HFFc6 (cell line): ENCODE data around the gene PSMD6. TPM values are rescaled to one million over a fixed set of nuclear protein-coding genes. Genes with fewer than 3 reads are reported as not detected.

Source experiments
- DNase-seq: peaks from one replicate; pipeline ENCODE4 v3.0.0-alpha.2; 2018
- H3K27ac Mint-ChIP-seq: 2 replicates; pipeline ENCODE4 v1.8.0; 2020; ENCODE audit warnings: mild to moderate bottlenecking, mixed read lengths
- H3K27me3 Mint-ChIP-seq: 2 replicates; pipeline ENCODE4 v1.8.0; 2021; ENCODE audit warnings: mild to moderate bottlenecking, moderate library complexity, mixed read lengths; ENCODE audit not compliant: insufficient read depth
- H3K36me3 Mint-ChIP-seq: 2 replicates; pipeline ENCODE4 v1.8.0; 2021; ENCODE audit warnings: low read depth, mixed read lengths
- H3K4me1 Mint-ChIP-seq: 2 replicates; pipeline ENCODE4 v1.8.0; 2020; ENCODE audit warnings: low read depth, mixed read lengths
- H3K4me3 Mint-ChIP-seq: 2 replicates; pipeline ENCODE4 v1.8.0; 2020; ENCODE audit warnings: mild to moderate bottlenecking, moderate library complexity, mixed read lengths
- H3K9me3 Mint-ChIP-seq: 2 replicates; pipeline ENCODE4 v1.8.0; 2020; ENCODE audit warnings: mild to moderate bottlenecking, mixed read lengths
- CTCF ChIP-seq: fragments of 200-600 bp; sonication (generic); IDR thresholded peaks from 2 replicates; pipeline ENCODE4 v1.5.0; 2021; ENCODE audit warnings: antibody characterized with exemption, mild to moderate bottlenecking
- total RNA-seq, 6 experiments: library from RNA; stranded (reverse); fragmentation: NEBNext Ultra II Directional; extraction: Animal tissue kit (Norgen Biotek cat#: 25700); gene quantifications; 2 replicates in 1 of 6; 3 replicates in 5 of 6; pipeline ENCODE4 v1.2.3, GENCODE V29; 2021

The PSMD6 gene
- total RNA-seq, 6 experiments from 2014 or later, result 101 to 123 (median 113) TPM

- Mint-ChIP-seq H3K9me3 (no peaks in the 10 kb centered on the region), H3K27ac (peak overlapping the region; percentile 47), H3K27me3 (no peaks in the 10 kb centered on the region), H3K4me1 (peaks cover 47% of the 10 kb centered on the region), H3K4me3 (peak overlapping the region; percentile 34; the same call in 1 of the 2 replicates), H3K36me3 (peaks cover 31% of the 10 kb centered on the region)
- no peak for TF ChIP-seq CTCF
- no peak for DNase-seq
These were observed 43.3 kb downstream of the PSMD6 start for GRCh38 chr3:63980019-63980418.

GRCh38 chr3:63979093-63979885, 44.0 kb downstream of the PSMD6 start:
- peak overlapping the region; percentile 47 for H3K27ac Mint-ChIP-seq
- H3K9me3 Mint-ChIP-seq, result no peaks in the 10 kb centered on the region
- H3K4me1 Mint-ChIP-seq, result peaks cover 47% of the 10 kb centered on the region
- H3K4me3 Mint-ChIP-seq, result peak overlapping the region; percentile 34; the same call in 1 of the 2 replicates
- TF ChIP-seq CTCF, result no peak
- no peaks in the 10 kb centered on the region for H3K27me3 Mint-ChIP-seq
- peak; percentile 43 for DNase-seq
- H3K36me3 Mint-ChIP-seq, result peaks cover 25% of the 10 kb centered on the region

- Mint-ChIP-seq H3K27me3 (no peaks in the 10 kb centered on the region), H3K9me3 (no peaks in the 10 kb centered on the region), H3K4me1 (peaks cover 54% of the 10 kb centered on the region), H3K27ac (no peak overlapping the region; the same call in 1 of the 2 replicates), H3K36me3 (peaks cover 25% of the 10 kb centered on the region), H3K4me3 (no peak overlapping the region)
- no peak for TF ChIP-seq CTCF
- no peak for DNase-seq
These were observed 45.4 kb downstream of the PSMD6 start for GRCh38 chr3:63977893-63978292.

GRCh38 chr3:63976872-63977200, 46.5 kb downstream of the PSMD6 start:
- no peak for DNase-seq
- Mint-ChIP-seq H3K27ac (peak overlapping the region; percentile 87), H3K4me1 (peaks cover 64% of the 10 kb centered on the region), H3K4me3 (peak overlapping the region; percentile 78), H3K27me3 (no peaks in the 10 kb centered on the region), H3K36me3 (peaks cover 23% of the 10 kb centered on the region), H3K9me3 (no peaks in the 10 kb centered on the region)
- TF ChIP-seq CTCF, result no peak

- H3K27ac Mint-ChIP-seq, result peak overlapping the region; percentile 87
- peaks cover 69% of the 10 kb centered on the region for H3K4me1 Mint-ChIP-seq
These were observed 47.0 kb downstream of the PSMD6 start for GRCh38 chr3:63976161-63976871.

More at GRCh38 chr3:63976161-63976871, 47.0 kb downstream of the PSMD6 start:
- Mint-ChIP-seq H3K36me3 (peaks cover 23% of the 10 kb centered on the region), H3K9me3 (no peaks in the 10 kb centered on the region), H3K4me3 (peak overlapping the region; percentile 78), H3K27me3 (no peaks in the 10 kb centered on the region)
- TF ChIP-seq CTCF, result no peak
- peak; percentile 95 for DNase-seq
